ENCODE measurements around the gene NXPH4.

NXPH4 gene

DNA sequence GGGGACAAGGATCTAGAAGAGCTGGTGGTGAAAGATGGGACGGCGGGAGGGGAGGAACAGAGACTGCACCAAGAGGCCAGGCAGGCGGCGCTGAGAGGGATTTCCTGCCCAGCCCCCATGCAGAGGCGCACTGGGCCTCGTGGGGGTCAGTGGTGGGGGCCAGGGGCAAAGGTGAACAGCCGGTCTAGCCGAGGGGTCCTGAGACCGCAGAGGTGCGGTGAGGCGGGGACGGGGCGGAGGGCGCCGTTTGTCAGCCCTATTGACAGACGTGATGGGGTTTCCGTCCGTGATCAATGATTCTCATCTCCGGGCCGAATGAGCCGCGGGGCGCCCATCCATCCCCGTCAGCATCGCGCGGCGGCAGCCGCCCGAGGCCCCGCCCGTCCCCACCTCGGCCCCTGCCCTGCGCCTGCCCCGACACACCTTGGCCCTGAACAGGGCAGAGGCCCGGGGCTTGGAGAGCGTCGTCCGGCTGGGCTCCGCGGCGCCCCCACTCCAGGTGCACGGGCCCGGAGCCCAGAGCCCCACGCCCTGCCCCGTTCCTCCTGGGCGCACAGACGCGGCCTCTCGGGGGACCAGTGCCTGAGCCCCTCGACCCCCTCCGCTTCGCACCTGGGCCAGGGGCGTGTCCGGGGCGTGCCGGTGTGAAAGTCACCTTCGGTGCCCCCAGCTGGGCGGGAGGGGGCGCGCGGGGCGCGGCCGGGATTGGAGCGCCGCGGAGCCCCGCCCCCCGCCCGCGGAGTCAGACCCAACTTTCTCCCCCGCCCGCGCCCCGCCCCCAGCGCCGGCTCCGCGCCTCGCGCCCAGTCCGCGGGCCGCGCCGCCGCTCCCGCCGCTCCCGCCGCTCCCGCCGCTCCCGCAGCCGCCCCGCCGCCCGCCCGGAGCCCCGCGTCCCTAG is at the start of gene NXPH4:
NXPH4 (plus strand) TSS at position 781 of the 898 bp plus-strand sequence. CDS start 176 bp downstream, outside the sequence.
- peak; percentile 23 for DNase-seq

DNA sequence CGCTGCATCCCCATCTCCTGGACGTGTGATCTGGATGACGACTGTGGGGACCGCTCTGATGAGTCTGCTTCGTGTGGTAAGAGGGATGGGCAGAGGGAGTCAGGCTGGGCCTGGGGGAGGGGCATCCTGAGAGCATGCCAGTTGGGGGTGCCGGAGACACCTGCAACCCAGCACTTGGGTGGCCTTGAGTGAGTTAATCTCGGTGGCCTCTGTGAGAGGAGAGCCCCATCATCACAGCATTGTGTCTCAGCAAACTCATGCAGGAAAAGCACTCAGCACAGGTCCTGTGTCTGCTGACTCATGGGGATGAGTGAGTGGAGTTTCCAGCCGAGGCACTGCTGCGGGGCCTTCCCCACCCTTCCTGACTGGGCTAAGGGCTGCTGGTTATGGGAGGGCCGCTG is 49.6 kb upstream of the NXPH4 start:
- no peak for DNase-seq

GRCh38 chr12:57168058-57168457 is 48.5 kb upstream of the NXPH4 start:
- DNase-seq, result no peak

DNA sequence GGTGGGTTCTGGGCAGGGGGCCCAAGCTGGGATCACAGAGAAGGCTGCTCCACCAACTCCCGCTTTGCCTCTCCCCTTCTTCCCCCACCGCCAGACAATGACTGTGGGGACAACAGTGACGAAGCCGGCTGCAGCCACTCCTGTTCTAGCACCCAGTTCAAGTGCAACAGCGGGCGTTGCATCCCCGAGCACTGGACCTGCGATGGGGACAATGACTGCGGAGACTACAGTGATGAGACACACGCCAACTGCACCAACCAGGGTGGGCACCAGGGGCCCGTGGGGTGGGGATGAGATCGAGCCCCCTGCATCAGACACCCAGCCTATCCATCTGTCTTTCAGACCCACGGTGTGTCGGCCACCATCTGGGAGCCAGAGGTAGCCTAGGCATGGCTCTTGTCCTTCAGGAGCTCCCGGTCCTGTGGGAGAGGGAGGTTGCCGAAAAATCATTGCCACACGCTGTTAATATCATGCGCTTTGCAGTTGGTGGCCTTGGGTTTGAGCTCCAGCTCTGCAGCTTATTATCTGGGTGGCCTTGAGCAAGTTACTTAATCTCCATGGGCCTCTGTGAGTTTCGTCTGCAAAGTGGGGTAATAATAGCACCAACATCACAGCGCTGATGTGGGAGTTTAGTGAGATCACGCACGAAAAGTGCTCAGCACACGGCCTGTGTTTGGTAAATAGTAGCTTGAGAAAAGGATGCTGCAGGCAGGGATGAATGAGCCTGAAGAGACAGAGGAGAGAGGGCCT is 47.4 kb upstream of the NXPH4 start:
- no peak for DNase-seq

- no peak for DNase-seq
Measured at GRCh38 chr12:57169969-57170368, 46.6 kb upstream of the NXPH4 start.

DNA sequence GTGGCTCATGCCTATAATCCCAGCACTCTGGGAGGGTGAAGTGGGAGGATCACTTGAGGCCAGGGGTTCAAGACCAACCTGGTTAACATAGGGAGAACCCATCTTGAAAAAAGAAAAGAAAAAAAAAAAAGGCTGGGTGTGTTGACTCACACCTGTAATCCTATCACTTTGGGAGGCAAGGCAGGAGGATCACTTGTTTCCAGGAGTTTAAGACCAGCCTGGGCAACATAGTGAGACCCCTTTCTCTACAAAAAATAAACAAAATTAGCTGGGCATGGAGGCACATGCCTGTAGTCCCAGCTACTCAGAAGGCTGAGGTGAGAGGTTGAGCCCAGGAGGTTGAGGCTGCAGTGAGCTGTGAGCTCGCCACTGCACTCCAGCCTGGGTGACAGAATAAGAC is 46.2 kb upstream of the NXPH4 start:
- DNase-seq, result no peak

DNA sequence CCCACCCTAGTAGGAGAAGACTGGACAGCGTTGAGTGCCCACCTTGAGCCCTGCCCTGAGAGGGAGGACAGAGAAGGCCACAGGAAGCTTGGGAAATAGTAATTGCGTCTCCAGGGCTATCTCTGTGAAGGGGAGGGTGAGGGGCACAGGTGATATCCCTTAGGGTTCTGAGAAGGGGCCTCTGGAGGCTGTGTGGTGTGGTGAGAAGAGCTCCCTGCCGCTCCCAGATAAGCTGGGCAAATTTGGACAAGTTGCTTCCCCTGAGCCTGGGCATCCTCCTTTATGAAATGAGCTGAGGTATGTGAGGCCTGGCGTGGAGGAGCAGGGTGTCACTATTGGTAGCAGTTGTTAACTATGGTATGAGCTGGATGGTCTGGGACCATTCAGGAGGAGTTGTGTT is 45.7 kb upstream of the NXPH4 start:
- no peak for DNase-seq

DNA sequence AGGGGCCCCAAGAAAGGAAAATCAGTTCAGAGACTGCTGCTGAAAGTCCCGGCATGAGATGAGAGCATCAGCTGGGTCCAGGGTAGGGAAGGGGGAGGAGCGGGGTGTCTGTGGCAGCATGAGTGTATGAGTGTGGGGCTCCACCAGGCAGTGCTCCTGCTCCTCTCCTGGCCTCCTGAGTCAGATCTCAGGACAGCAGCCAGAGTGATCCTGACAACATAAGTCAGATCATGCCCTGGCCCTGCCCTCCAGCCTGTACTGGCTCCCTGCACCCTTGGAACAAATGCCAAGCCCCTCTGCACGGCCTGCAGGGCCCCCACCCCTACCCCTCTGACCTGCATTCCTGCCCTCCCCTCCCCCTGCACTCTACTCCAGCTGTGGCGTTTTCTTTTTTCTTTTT is 44.9 kb upstream of the NXPH4 start:
- DNase-seq, result no peak

GRCh38 chr12:57173089-57173488 is 43.5 kb upstream of the NXPH4 start:
- DNase-seq, result no peak

DNA sequence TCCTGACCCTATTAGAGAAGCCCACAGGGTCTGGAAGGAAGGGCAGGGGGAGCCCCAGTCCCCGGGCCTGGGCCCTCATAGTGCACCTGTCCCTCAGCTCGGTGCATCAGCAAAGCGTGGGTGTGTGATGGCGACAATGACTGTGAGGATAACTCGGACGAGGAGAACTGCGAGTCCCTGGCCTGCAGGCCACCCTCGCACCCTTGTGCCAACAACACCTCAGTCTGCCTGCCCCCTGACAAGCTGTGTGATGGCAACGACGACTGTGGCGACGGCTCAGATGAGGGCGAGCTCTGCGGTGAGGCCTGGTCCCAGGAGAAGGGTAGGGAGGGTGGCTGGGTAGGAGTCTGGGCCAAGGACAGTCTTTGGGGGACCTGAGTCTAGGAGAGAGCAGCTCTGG is 42.9 kb upstream of the NXPH4 start:
- DNase-seq, result no peak

GRCh38 chr12:57175428-57176138 is 41.0 kb upstream of the NXPH4 start:
- peak; percentile 81 for DNase-seq

- no peak for DNase-seq
Measured at GRCh38 chr12:57176139-57176477, 40.5 kb upstream of the NXPH4 start.

DNA sequence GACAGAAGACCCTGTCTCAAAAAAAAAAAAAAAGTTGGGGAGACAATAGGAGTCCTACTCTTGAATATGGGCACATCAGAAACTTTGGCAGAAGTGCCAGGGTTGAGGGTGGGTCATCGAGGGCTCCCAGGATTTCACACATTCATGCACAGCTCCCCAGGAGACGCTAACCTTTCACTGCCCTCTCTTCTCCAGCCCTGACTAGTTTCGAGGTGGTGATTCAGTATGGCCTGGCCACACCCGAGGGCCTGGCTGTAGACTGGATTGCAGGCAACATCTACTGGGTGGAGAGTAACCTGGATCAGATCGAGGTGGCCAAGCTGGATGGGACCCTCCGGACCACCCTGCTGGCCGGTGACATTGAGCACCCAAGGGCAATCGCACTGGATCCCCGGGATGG is 39.7 kb upstream of the NXPH4 start:
- DNase-seq, result no peak

DNA sequence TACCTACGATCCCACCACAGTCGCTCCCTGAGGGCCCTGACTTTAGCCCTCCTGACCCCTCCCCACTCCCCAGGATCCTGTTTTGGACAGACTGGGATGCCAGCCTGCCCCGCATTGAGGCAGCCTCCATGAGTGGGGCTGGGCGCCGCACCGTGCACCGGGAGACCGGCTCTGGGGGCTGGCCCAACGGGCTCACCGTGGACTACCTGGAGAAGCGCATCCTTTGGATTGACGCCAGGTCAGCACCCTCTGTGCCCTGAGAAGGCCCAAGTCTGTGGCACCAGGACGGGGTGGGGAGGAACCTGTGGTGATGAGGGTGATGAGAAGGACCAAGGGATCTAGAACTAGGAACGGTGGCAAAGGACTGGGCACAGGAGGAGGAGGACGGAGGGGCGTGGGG is 39.2 kb upstream of the NXPH4 start:
- DNase-seq, result no peak

- DNase-seq, result no peak
Measured at GRCh38 chr12:57178213-57178612, 38.4 kb upstream of the NXPH4 start.

GRCh38 chr12:57179331-57180086 is 37.1 kb upstream of the NXPH4 start:
- no peak for DNase-seq

GRCh38 chr12:57180321-57180989 is 36.1 kb upstream of the NXPH4 start:
- no peak for DNase-seq

DNA sequence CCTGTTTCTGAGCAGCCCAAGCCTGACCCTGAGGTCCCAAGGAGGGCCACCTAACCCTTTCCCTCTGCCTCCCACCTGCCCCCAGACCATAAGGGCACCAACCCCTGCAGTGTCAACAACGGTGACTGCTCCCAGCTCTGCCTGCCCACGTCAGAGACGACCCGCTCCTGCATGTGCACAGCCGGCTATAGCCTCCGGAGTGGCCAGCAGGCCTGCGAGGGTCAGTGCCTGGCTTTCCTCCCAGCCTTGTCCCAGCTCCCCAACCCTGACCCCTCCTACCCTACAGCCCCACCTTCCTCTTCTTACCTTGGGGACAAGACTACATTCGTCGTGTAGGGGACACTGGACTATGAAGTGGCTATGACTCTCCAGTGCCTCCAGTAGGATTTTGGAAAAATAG is 35.5 kb upstream of the NXPH4 start:
- DNase-seq, result no peak

- DNase-seq, result no peak
Measured at GRCh38 chr12:57181561-57182155, 34.9 kb upstream of the NXPH4 start.

- DNase-seq, result peak; percentile 45
Measured at GRCh38 chr12:57182918-57183575, 33.5 kb upstream of the NXPH4 start.
